NCI-H2029 (cell line): ENCODE results near the gene IFITM5.

Source experiments
- DNase-seq: peaks from one replicate; lab custom pipeline; 2025; lab: John Stamatoyannopoulos, UW

The IFITM5 gene

GRCh38 chr11:266676-267439 lies 32.5 kb downstream of the IFITM5 start:
- DNase-seq: no peak

- DNase-seq: no peak
These were observed 37.7 kb downstream of the IFITM5 start for GRCh38 chr11:261624-262023.

- DNase-seq: no peak
These were observed 39.9 kb downstream of the IFITM5 start for GRCh38 chr11:259413-259812.

- DNase-seq: no peak
These were observed 41.4 kb downstream of the IFITM5 start for GRCh38 chr11:257766-258493.

GRCh38 chr11:256952-257737 lies 42.2 kb downstream of the IFITM5 start:
- DNase-seq: no peak

GRCh38 chr11:255816-256215 lies 43.5 kb downstream of the IFITM5 start:
- DNase-seq: no peak

- no peak for DNase-seq
These were observed 44.1 kb downstream of the IFITM5 start for GRCh38 chr11:255176-255575.

GRCh38 chr11:253886-254270 lies 45.4 kb downstream of the IFITM5 start:
- no peak for DNase-seq

GRCh38 chr11:253160-253885 lies 46.0 kb downstream of the IFITM5 start:
- no peak for DNase-seq

- no peak for DNase-seq
These were observed 46.7 kb downstream of the IFITM5 start for GRCh38 chr11:252666-253065.

- no peak for DNase-seq
These were observed 47.8 kb downstream of the IFITM5 start for GRCh38 chr11:251550-251949.

- no peak for DNase-seq
These were observed 48.5 kb downstream of the IFITM5 start for GRCh38 chr11:250740-251299.

GRCh38 chr11:250274-250673 lies 49.1 kb downstream of the IFITM5 start:
- DNase-seq: no peak

- DNase-seq: no peak
These were observed 50.3 kb downstream of the IFITM5 start for GRCh38 chr11:249062-249461.
